Gastroesophageal sphincter (tissue), 4 donors: ENCODE data around the gene PRSS12. TPM values are rescaled to one million over a fixed set of nuclear protein-coding genes. Genes with fewer than 3 reads are reported as not detected.
"Not testable (repeated sequence)": the region's sequence is repeated elsewhere in the genome, so short reads cannot be mapped to it uniquely, and the experiment has no call there.

Experiments used
- ATAC-seq: fragments of 150-250 bp; one replicate; pipeline ENCODE4 v1.9.1; 2016; ENCODE audit warnings: mild to moderate bottlenecking, moderate library complexity
- H3K27ac ChIP-seq, 4 donors: fragments of 200-600 bp; sonication (generic) in 3 of 4; 1 replicate in 3 of 4; 2 replicates in 1 of 4; pipeline ENCODE4 v1.5.1; 2016 to 2019
- H3K27me3 ChIP-seq: fragments of 200-600 bp; sonication (generic); one replicate; pipeline ENCODE4 v1.5.1; 2019
- H3K36me3 ChIP-seq, 2 donors: fragments of 200-600 bp; sonication (generic); one replicate each; pipeline ENCODE4 v1.5.1; 2019; ENCODE audit warnings: control low read depth in 1 of 2
- H3K4me1 ChIP-seq, 3 donors: fragments of 200-600 bp; sonication (generic); 1 replicate in 2 of 3; 2 replicates in 1 of 3; pipeline ENCODE4 v1.5.1; 2016 to 2019; ENCODE audit warnings: control low read depth in 2 of 3
- H3K4me3 ChIP-seq, 2 donors: fragments of 200-600 bp; sonication (generic); one replicate each; pipeline ENCODE4 v1.5.1; 2019; ENCODE audit warnings: mild to moderate bottlenecking in 1 of 2, moderate library complexity in 1 of 2
- H3K9me3 ChIP-seq, 3 donors: fragments of 200-600 bp; sonication (generic); one replicate each; pipeline ENCODE4 v1.5.1; 2017 to 2019; ENCODE audit warnings: control low read depth in 2 of 3
- CTCF ChIP-seq, 4 experiments: fragments of 200-600 bp in 2 of 4; fragments of 450-650 bp in 2 of 4; sonication (generic) in 1 of 4; IDR thresholded peaks; one replicate each; pipeline ENCODE4 v1.5.1; 2017 to 2019; ENCODE audit warnings: antibody characterized with exemption in 4 of 4, mild to moderate bottlenecking in 2 of 4, moderate library complexity in 2 of 4
- EP300 ChIP-seq: sonication (generic); formaldehyde crosslinking; IDR thresholded peaks from one replicate; pipeline ENCODE4 v1.6.1; 2017; ENCODE audit warnings: antibody characterized with exemption, mild to moderate bottlenecking
- POLR2A ChIP-seq, 2 donors: fragments of 450-650 bp; IDR thresholded peaks; one replicate each; pipeline ENCODE4 v1.6.1; 2017; ENCODE audit warnings: antibody characterized with exemption in 2 of 2, mild to moderate bottlenecking in 2 of 2, moderate library complexity in 1 of 2
- POLR2AphosphoS5 ChIP-seq: sonication (generic); formaldehyde crosslinking; IDR thresholded peaks from one replicate; pipeline ENCODE4 v1.6.1; 2017; ENCODE audit warnings: antibody characterized with exemption
- WGBS, 2 donors: methylation state at CpG; one replicate each; pipeline ENCODE4 v1.1.5; 2018; ENCODE audit warnings: low coverage in 1 of 2; 5-methylcytosine and 5-hydroxymethylcytosine counted together
- total RNA-seq, 4 donors: library from RNA; depleted of rRNA; stranded (reverse); fragments of >200 nt; gene quantifications; one replicate each; pipeline ENCODE4 v1.1.0, GENCODE V29; 2016

Gene PRSS12
- total RNA-seq, 4 donors from 2014 or later, result 0.13 to 1.7 (median 0.45) TPM

DNA sequence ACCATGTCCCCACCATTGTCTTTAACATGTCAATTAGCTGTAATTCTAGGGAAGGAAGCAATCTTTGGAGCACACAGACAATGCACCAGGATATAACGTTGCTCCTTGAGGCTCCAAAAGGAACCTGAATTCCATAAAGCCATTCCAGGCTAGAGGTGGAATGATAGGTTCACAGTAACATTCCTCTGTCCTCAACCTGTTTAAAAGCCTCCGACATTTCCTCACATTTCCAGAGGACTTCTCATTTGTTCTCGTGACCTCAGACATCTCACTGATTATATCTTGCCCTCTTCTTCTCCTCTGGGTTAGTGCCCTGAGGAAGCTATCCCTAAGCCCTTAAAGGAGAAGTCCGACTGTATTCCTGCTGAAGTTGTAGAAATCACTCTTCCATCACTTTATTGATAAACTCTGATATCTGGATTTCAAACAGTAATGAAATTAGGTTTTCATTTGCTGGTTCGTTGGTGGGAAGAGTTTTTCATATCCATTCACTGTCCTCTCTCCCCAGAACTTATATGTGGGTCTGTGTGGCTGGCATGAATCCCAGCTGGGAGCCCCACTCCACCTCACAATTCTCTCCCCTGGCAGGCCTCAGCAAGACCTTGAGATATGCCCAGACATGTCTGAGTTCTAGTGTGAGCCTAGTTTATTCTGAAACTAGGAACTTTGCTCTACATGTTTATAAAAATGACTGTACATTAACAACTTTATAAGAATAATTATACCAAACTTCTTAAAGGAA, 44.2 kb upstream of the PRSS12 start:
- Histone ChIP-seq H3K27ac (no peak overlapping the region), H3K9me3 (no peaks in the 10 kb centered on the region), H3K4me3 (no peak overlapping the region), H3K36me3 (no peaks in the 10 kb centered on the region), H3K27me3 (no peaks in the 10 kb centered on the region), H3K4me1 (peaks cover 0 to 5% (median 0%) of the 10 kb centered on the region in 3 donors)
- ATAC-seq, result no peak
- 61 to 67% methylated on average over 5 of the region's 5 CpGs for WGBS, 2 donors
- no peak for TF ChIP-seq EP300
- no peak for TF ChIP-seq POLR2AphosphoS5
- no peak for TF ChIP-seq POLR2A (IDR thresholded peaks at IDR 0.05)
- no peak for TF ChIP-seq CTCF (IDR thresholded peaks at IDR 0.05)

DNA sequence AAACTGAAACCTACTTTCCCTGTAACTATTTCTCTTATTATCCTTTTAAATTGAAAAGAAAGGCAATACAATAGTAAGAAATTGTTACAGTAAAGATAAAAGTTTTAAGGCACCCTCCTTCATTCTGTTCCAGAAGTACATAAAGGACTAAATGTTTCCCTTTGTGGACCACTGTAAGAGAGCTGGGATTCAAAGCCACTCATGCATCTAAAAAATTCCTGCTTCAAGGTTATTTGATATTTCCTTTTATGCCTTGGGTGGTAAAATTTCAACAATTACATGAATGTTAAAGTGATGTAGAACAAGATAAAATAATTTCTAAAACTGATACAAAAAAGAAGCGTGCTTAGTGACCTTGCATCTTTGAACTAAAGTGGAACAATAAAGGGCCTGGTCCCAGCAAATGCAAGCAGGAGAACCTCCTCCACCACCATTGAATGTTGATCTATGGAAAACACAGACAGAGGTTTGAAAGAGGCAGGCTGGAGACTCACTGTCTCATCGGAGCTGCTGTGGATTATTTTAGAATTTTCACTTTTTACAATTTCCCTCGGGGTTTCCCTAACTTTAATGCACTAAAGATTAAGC, 42.3 kb upstream of the PRSS12 start:
- H3K4me3 ChIP-seq, result no peak overlapping the region
- WGBS, 2 donors, result 77 to 80% methylated on average over 3 of the region's 3 CpGs
- no peak overlapping the region for H3K27ac ChIP-seq
- no peaks in the 10 kb centered on the region for H3K36me3 ChIP-seq
- no peak for ATAC-seq
- no peaks in the 10 kb centered on the region for H3K27me3 ChIP-seq
- no peaks in the 10 kb centered on the region for H3K9me3 ChIP-seq
- TF ChIP-seq POLR2A (IDR thresholded peaks at IDR 0.05), result no peak
- no peak for TF ChIP-seq CTCF (IDR thresholded peaks at IDR 0.05)
- TF ChIP-seq EP300, result no peak
- TF ChIP-seq POLR2AphosphoS5, result no peak
- peaks cover 0 to 5% (median 0%) of the 10 kb centered on the region in 3 donors for H3K4me1 ChIP-seq

- H3K4me3 ChIP-seq, H3K27me3 ChIP-seq, H3K27ac ChIP-seq, ATAC-seq, H3K4me1 ChIP-seq, H3K36me3 ChIP-seq, H3K9me3 ChIP-seq: not testable (repeated sequence)
- WGBS, 2 donors, result 97 to 100% methylated on average over 2 to 5 of the region's 5 CpGs
These were observed 39.7 kb upstream of the PRSS12 start for GRCh38 chr4:118392509-118392908.

- no peaks in the 10 kb centered on the region for H3K27me3 ChIP-seq
- 76 to 94% methylated on average over 2 of the region's 2 CpGs for WGBS, 2 donors
- no peak for TF ChIP-seq EP300
- no peak for TF ChIP-seq POLR2AphosphoS5
- TF ChIP-seq CTCF (IDR thresholded peaks at IDR 0.05), result no peak
- TF ChIP-seq POLR2A (IDR thresholded peaks at IDR 0.05), result no peak
- H3K4me1 ChIP-seq, result no peaks in the 10 kb centered on the region
- no peak overlapping the region for H3K27ac ChIP-seq
- no peak overlapping the region for H3K4me3 ChIP-seq
- H3K9me3 ChIP-seq, result peaks cover 0 to 13% (median 0%) of the 10 kb centered on the region in 3 donors
- no peak for ATAC-seq
- H3K36me3 ChIP-seq, result no peaks in the 10 kb centered on the region
These were observed 37.3 kb upstream of the PRSS12 start for GRCh38 chr4:118390121-118390520.

DNA sequence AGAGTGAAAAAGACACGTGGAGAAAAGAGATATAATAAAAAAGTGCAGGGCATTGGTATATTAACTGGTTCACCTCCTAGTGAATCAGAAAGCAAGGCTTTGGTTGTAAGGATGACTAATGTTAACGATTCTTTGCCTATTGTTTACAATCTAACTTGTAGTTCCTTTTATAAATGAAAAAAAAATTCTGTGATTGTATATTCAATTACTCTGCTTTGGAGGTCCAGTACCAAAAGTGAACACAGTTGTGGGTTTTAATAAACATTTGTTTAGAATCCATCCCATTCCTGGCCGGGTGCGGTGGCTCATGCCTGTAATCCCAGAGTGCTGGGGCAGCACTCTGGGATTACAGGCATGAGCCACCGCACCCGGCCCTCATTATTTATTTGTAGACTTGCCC, 36.9 kb upstream of the PRSS12 start:
- 55 to 62% methylated on average over 6 of the region's 6 CpGs for WGBS, 2 donors
- H3K27me3 ChIP-seq, result no peaks in the 10 kb centered on the region
- H3K27ac ChIP-seq, result no peak overlapping the region
- no peak for ATAC-seq
- TF ChIP-seq POLR2A (IDR thresholded peaks at IDR 0.05), result no peak
- no peak for TF ChIP-seq CTCF (IDR thresholded peaks at IDR 0.05)
- TF ChIP-seq POLR2AphosphoS5, result no peak
- no peak for TF ChIP-seq EP300
- H3K4me3 ChIP-seq, result no peak overlapping the region
- peaks cover 0 to 13% (median 0%) of the 10 kb centered on the region in 3 donors for H3K9me3 ChIP-seq
- H3K4me1 ChIP-seq, result no peaks in the 10 kb centered on the region
- H3K36me3 ChIP-seq, result no peaks in the 10 kb centered on the region
